Measurements from ENCODE around the gene FYCO1.

GRCh38 chr3:45959201-45959600, 36.4 kb downstream of the FYCO1 start:
- TF ChIP-seq CTCF (conservative IDR thresholded peaks at IDR 0.05) = no peak
- no peak for TF ChIP-seq EZH2 (IDR thresholded peaks at IDR 0.05; ENCODE audit: low read depth)
